AML-193 (cell line): ENCODE data around the gene DFFB.

Experiments used
- DNase-seq, 2 experiments: peaks; one replicate each; lab custom pipeline; 2025; lab: John Stamatoyannopoulos, UW

DFFB gene

GRCh38 chr1:3831689-3832088 is 25.6 kb upstream of the DFFB start:
- no peak for DNase-seq

- no peak for DNase-seq
Observed at GRCh38 chr1:3834701-3835100, 22.6 kb upstream of the DFFB start.

- DNase-seq: no peak
Observed at GRCh38 chr1:3836421-3836820, 20.9 kb upstream of the DFFB start.

- no peak for DNase-seq
Observed at GRCh38 chr1:3837200-3837599, 20.1 kb upstream of the DFFB start.

- no peak for DNase-seq
Observed at GRCh38 chr1:3837685-3838084, 19.6 kb upstream of the DFFB start.

- DNase-seq: no peak
Observed at GRCh38 chr1:3838788-3839187, 18.5 kb upstream of the DFFB start.

GRCh38 chr1:3841491-3841890 is 15.8 kb upstream of the DFFB start:
- no peak for DNase-seq

- DNase-seq: no peak
Observed at GRCh38 chr1:3842912-3843311, 14.4 kb upstream of the DFFB start.

GRCh38 chr1:3846541-3846940 is 10.7 kb upstream of the DFFB start:
- no peak for DNase-seq

- DNase-seq: no peak
Observed at GRCh38 chr1:3847081-3847480, 10.2 kb upstream of the DFFB start.

GRCh38 chr1:3850857-3851256 is 6.4 kb upstream of the DFFB start:
- no peak for DNase-seq

- no peak for DNase-seq
Observed at GRCh38 chr1:3851292-3851691, 6.0 kb upstream of the DFFB start.

GRCh38 chr1:3852091-3852490 is 5.2 kb upstream of the DFFB start:
- no peak for DNase-seq

- DNase-seq: no peak
Observed at GRCh38 chr1:3852711-3853485, 4.4 kb upstream of the DFFB start.

GRCh38 chr1:3857791-3858129 is 484 bp downstream of the DFFB start:
- no peak for DNase-seq

- DNase-seq: no peak
Observed at GRCh38 chr1:3858231-3858981, 1.1 kb downstream of the DFFB start.

GRCh38 chr1:3863231-3863935 is 6.1 kb downstream of the DFFB start:
- DNase-seq: no peak

- DNase-seq: no peak
Observed at GRCh38 chr1:3864884-3865283, 7.6 kb downstream of the DFFB start.

- no peak for DNase-seq
Observed at GRCh38 chr1:3865606-3866160, 8.4 kb downstream of the DFFB start.

- no peak for DNase-seq
Observed at GRCh38 chr1:3868464-3869006, 11.3 kb downstream of the DFFB start.

GRCh38 chr1:3869751-3870301 is 12.6 kb downstream of the DFFB start:
- no peak for DNase-seq

- no peak for DNase-seq
Observed at GRCh38 chr1:3871451-3871805, 14.2 kb downstream of the DFFB start.
